Hematopoietic multipotent progenitor cell (in vitro differentiated cells): ENCODE measurements around the gene UTP3. TPM values are rescaled to one million over a fixed set of nuclear protein-coding genes. Genes with fewer than 3 reads are reported as not detected.

ENCODE experiments used
- small RNA-seq: library from RNA; depleted of rRNA; stranded (forward); fragments of <200 nt; gene quantifications from one replicate; pipeline ENCODE3, GENCODE V24; 2012
- total RNA-seq: library from RNA; depleted of rRNA; stranded (reverse); fragments of >200 nt; gene quantifications from one replicate; pipeline ENCODE4 v1.2.3, GENCODE V29; 2012

Gene UTP3
- total RNA-seq, 1 donor: 12.7 TPM

Small RNA genes lying within 50 kb of the gene (small RNA-seq; reads per million reads assigned to genes)
- gene RNU6-520P (not detected), gene RNU6-784P (0.20 reads per million)

Other genes with a start within 250 kb of the UTP3 start
- not detected for gene MUC7, start 216.3 kb upstream of the UTP3 start, total RNA-seq
- gene AMTN, start 170.0 kb upstream of the UTP3 start, total RNA-seq: not detected
- gene AMBN, start 96.3 kb upstream of the UTP3 start, total RNA-seq: not detected
- not detected for gene ENAM, start 59.8 kb upstream of the UTP3 start, total RNA-seq
- 5.9 TPM for gene JCHAIN, start 22.0 kb upstream of the UTP3 start, total RNA-seq
- gene RUFY3, start 33.4 kb downstream of the UTP3 start, total RNA-seq: 15.6 TPM
- 29.4 TPM for gene GRSF1, start 151.4 kb downstream of the UTP3 start, total RNA-seq
- gene MOB1B, start 213.8 kb downstream of the UTP3 start, total RNA-seq: 4.8 TPM